Measurements from ENCODE around the gene SDHD. TPM values are rescaled to one million over a fixed set of nuclear protein-coding genes. Genes with fewer than 3 reads are reported as not detected.

Gene SDHD
- total RNA-seq, 1 donor from 2014 or later = 113 TPM

DNA sequence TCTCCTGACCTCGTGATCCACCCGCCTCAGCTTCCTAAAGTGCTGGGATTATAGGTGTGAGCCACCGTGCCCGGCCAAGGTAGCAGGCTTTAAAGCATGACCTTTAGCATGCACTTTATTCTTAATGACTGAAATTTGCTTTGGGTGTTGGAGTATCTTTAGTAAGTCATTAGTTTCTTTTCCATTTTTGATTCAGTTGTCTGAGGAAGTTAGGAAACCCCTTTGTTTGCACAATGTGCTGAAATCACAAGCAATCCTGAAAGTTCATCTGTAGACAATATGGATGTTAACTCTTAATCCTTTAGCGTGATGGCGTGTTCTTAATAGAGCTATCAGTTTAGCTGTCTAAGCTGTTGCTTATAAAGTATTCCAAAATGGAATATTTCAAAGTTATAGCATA lies 16.8 kb downstream of the SDHD start:
- DNase-seq (ENCODE audit: low spot score) = no peak

DNA sequence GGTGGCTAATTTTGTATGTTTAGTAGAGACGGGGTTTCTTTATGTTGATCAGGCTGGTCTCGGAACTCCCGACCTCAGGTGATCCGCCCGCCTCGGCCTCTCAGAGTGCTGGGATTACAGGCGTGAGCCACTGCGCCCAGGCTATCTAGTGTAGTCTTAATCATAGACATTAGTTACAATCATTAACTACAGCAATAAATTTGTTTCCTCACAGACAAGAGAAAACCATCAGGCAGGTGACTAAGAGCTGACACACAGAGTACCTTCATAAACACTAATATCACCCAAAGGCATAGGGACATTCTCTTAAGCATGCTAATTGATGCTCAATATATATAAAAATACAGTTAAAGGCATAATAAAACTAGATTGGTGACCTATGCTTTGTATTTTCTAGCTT lies 19.4 kb downstream of the SDHD start:
- DNase-seq (ENCODE audit: low spot score) = no peak

DNA sequence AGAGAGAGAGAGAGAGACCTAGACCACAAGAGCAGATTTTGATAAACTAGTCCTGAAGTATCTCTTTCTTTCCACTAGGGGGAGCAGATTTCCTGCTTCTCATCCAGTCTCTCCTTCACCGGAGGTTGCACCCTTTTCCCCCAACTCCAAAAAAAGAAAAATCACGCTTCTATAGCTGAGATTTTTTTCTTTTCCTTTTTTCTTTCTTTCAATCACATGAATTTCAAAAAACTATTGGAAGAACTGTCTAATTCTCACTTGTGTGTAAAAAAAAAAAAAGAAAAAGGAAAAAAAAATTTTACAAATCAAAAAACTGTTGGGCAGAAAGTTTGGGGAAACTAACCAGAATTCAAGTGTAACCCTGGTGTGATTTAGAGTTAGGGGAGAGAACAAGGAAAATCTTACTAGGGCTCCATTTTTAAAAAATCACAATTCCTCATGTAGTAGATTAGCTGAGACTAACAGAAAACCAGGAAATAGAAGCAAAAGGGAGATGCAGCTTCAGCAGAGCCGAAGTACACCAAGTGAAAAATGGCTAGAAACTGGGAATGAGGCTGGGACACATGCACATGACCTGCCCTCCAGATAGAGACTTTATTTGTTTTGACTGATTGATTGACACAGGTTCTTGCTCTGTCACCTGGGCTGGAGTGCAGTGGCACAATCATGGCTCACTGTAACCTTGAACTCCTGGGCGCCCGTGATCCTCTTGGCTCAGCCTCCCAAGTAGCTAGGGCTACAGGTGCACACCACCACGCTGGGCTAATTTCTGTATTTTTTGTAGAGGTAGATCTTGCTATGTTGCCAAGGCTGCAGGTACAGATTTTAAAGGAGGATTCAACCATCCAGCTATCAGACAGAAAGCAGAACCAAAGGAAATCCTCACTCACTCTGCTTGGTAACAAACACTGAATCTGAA lies 27.1 kb downstream of the SDHD start:
- no peak for DNase-seq (ENCODE audit: low spot score)

DNA sequence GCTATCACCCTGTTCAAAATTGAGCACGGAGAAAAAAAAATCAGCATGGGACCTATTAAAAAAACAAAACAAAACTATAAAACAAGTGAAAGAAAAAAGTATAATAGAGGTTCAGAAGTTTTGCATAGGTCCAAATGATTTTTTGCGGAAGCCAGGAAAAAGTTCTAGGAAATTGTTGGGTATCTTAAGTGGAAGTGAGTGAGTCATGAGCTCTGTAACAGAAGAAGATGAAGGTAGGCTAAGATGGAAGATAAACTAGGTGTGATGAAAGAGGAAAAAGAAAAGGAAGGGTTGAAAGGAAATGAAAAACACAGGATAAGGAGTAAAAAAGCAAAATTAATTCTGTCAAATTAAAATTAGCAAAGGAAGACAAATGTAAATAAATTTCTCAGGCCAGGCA lies 27.8 kb downstream of the SDHD start:
- DNase-seq (ENCODE audit: low spot score) = no peak

DNA sequence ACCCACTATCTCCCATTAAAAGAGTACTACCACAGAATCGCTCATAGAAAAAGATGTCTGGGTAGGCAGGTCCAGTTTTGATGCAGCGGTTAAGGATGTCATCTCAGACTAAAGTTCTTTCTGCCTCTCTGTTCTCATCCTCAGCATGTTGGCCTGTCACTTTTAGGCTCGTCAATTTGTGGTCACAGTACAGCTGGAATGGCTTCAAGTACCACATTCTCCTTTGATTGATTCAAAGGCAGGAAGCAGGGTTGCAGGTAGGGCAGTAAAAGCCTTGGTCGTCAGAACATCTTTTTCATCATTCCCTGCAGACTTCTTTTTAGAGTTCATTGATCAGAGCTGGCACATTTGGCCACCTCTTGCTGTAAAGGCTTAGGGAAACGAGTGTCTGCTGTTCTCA lies 28.7 kb downstream of the SDHD start:
- no peak for DNase-seq (ENCODE audit: low spot score)

DNA sequence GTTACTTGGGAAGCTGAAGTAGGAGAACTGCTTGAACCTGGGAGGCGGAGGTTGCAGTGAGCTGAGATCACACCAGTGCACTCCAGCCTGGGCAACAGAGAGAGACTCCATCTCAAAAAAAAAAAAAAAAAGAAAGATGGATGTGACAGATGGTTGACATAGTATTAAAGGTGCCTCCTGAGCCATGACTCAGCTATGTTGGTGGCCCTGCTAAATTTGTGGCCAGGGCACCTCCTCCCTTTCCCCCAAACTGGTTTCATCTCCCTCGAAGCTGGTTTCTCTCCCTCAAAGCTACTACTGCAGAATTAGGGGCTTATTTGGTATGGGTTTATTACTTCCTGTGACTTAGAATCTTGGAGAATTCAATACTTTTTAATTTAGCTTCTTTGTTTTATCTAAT lies 31.5 kb downstream of the SDHD start:
- no peak for DNase-seq (ENCODE audit: low spot score)

DNA sequence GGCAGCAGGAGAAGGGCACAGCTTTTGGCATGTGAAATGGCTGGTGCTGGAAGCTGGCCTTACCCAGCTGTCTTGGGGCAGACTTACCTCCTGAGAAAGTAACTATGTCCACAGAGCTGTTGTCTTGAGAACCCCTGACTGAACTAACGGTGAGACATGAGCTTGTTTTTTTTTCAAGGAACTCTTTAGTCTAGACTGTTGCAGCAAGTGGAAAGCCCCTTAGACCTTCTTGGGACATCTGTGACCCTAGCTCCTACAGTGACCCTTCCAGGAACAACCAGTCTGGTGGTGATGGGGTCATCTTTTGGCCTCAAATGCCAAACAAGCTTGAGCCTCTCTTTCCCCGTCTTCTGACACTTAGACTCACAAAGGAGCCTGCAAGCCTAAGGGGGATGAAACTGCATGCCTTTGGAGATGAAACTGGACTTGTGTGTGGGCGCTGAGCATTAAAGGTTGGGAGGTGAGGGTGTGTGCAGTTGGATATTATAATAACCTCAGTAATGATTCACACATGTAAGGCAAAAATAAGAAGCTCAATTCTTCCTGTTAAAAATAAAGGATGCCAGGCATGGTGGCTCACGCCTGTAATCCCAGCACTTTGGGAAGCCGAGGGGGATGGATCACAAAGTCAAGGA lies 35.4 kb downstream of the SDHD start:
- no peak for DNase-seq (ENCODE audit: low spot score)

DNA sequence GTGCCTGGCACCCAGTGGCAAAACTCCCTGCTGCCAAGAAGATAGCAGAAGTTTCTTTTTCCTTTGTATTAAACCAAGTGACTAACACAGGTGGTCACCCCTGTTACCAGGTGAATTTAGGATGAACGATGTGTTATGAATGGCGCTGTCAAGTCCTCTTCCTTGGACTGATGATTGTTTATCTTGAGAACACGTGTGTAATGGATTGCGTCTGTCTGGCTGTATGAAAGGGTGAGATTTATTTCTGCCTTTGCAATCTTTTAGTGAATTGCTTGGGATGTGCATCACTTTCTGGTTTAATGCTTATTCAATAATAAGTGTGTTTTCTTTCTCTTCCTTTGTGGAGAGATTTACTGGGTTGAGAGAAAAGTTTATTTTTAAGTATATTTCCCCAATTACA lies 36.5 kb downstream of the SDHD start:
- DNase-seq (ENCODE audit: low spot score) = no peak

DNA sequence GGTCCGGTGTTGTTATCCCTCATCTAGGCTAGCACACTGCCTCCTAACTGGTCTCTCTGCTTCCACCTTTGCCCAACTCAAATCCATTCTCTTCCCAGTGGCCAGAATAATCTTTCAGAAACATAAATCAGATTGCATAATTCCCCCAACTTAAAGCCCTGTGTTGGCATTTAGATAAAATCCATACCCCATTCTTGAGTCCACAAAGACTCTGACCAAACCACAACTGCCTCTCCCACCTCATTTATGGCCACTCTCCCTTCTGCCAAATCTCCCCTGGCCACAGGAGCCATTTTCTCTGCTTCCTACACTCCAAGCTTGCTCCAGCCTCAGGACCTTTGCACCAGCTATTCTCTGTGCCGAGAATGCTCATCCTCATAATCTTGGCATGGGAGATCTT lies 40.4 kb downstream of the SDHD start:
- DNase-seq (ENCODE audit: low spot score) = no peak

DNA sequence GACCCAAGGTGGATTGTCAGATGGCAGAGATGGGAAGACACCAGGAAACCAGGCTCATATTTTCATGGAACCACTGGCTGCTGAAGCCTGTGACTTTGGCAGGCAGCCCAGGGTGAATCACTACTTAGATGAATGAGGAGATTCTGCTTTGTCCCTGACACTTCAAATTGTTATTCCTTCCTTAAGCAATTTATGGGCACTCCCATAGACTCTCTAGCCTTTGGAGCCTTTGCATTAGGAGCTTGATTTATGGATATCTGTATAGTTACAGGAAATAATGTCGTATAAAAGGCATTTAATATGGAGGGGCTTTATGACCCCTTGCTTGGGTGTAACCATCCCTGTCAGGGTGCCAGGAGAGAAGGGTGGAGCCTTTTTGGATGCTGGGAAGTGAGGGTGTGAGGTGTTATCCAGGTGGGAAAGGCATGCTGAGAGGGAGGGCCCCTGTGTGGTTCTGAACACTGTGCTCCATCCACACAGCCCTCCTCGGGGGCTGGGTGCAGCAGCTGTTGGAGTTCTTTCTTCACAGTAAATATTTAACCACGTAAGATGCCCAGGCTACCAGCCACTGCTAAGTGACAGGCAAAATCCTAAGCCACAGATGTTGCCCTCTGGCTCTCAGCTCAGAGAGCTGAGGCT lies 41.9 kb downstream of the SDHD start:
- no peak for DNase-seq (ENCODE audit: low spot score)

DNA sequence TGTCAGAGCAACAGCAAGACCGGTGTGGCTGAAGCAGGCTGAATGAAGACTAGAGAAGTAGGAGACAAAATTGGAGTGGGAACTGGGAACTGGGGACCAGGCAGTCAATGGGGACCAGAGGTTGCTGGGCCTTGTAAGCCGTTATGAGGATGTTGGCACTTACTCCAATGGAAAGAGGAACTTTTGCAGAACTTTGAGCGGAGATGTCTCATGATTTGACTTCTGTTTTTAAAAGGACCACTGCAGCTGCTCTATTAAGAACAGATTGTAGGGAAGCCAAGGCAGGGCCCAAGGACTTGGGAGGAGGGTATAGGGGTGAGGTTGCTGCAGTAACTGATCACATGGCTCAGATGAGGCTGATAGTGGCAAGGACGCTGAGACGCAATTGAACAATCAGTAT lies 43.0 kb downstream of the SDHD start:
- DNase-seq (ENCODE audit: low spot score) = no peak

DNA sequence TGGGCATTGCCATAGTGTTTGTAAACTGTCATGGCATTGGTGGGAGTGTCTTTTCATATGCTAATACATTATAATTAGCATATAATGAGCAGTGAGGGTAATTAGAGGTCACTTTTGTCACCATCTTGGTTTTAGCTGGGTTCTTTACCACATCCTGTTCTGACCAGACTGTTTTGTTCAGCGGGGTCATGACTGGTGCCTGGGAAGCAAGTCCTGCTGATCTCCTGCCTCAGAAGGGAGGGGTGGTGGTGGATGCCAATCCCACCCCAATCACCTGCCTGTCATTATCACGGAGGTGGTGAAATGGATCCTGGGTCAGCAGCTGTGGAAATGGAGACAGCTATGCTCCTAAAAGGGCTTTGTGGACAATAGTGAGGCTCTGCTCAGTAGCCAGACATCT lies 46.1 kb downstream of the SDHD start:
- DNase-seq (ENCODE audit: low spot score) = no peak

DNA sequence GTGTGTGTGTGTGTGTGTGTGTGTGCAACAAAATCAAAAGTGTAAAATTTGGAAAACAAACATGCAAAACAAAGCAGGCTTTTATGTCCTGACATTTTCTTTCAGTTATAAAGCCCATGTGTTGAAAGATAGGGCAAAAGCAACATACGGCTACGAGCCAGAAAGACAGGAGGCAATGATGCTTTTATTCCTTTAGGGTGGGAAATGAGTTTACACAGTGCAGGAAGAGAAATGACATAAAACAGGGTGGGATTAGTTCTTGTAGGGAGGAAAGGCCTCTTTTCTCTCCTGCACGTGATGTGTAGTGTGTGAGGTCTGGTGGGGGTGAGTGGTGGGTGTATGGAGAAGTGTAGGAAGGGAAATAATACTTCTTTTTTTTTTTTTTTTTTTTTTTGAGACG lies 47.8 kb downstream of the SDHD start:
- no peak for DNase-seq (ENCODE audit: low spot score)

DNA sequence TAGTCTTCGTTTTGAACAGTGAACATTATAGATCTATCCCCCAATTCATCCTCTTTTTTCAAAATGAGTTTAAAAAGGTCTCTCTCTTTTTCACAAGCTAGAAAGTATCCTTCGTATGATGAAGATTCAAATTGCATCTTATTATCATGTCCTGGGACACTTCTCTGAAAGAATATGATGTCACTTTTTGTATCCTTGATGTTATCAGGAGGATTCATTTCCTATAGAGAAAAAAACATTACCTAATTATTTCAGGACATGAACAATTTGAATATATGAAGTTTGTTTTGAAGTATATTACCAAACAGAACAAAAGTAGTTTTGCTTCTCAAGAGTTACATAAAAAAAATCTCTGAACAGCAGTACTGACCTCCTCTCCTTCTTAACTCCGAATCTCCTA lies 56.9 kb downstream of the SDHD start:
- DNase-seq (ENCODE audit: low spot score) = no peak

Other genes with a start within 250 kb of the SDHD start
- 33.5 TPM for gene ALG9, start 215.3 kb upstream of the SDHD start, total RNA-seq
- gene FDXACB1, start 207.7 kb upstream of the SDHD start, total RNA-seq = 3.8 TPM
- 50.9 TPM for gene CFAP68, start 207.3 kb upstream of the SDHD start, total RNA-seq
- 106 TPM for gene CRYAB, start 175.1 kb upstream of the SDHD start, total RNA-seq
- 0.83 TPM for gene HSPB2, start 174.1 kb upstream of the SDHD start, total RNA-seq
- 8.5 TPM for gene C11orf52, start 168.0 kb upstream of the SDHD start, total RNA-seq
- 24.7 TPM for gene DIXDC1, start 149.5 kb upstream of the SDHD start, total RNA-seq
- 35.6 TPM for gene DLAT, start 61.5 kb upstream of the SDHD start, total RNA-seq
- 3.4 TPM for gene PIH1D2, start 12.9 kb upstream of the SDHD start, total RNA-seq
- 16.4 TPM for gene NKAPD1, start 12.6 kb upstream of the SDHD start, total RNA-seq
- gene TIMM8B, start 117 bp upstream of the SDHD start, total RNA-seq = 54.8 TPM
- gene IL18, start 77.2 kb downstream of the SDHD start, total RNA-seq = 20.0 TPM
- 0.68 TPM for gene TEX12, start 80.5 kb downstream of the SDHD start, total RNA-seq
- 8.7 TPM for gene BCO2, start 88.6 kb downstream of the SDHD start, total RNA-seq
- gene PTS, start 139.6 kb downstream of the SDHD start, total RNA-seq = 44.5 TPM
- gene PLET1, start 174.0 kb downstream of the SDHD start, total RNA-seq = not detected